SK-N-SH (cell line): ENCODE measurements around the gene NPTX1.

ENCODE experiments used
- EZH2phosphoT487 ChIP-seq: fragments of 200-600 bp; sonication (generic); IDR thresholded peaks from 2 replicates; pipeline ENCODE4 v1.6.1; 2017; ENCODE audit warnings: low read depth, mixed run types, mild to moderate bottlenecking, antibody characterized with exemption, moderate library complexity, borderline replicate concordance
- GABPA ChIP-seq: IDR thresholded peaks from 2 replicates; pipeline ENCODE4 v1.4.0; 2012; ENCODE audit warnings: low read depth, mild to moderate bottlenecking
- MAX ChIP-seq: IDR thresholded peaks from 2 replicates; pipeline ENCODE4 v1.4.0; 2012; ENCODE audit warnings: low read depth
- RAD21 ChIP-seq: IDR thresholded peaks from 2 replicates; pipeline ENCODE4 v1.6.1; 2012; ENCODE audit warnings: mild to moderate bottlenecking, low read length
- SIN3A ChIP-seq: IDR thresholded peaks from 2 replicates; pipeline ENCODE4 v1.6.1; 2012; ENCODE audit warnings: low read depth, mild to moderate bottlenecking, low read length, moderate library complexity, borderline replicate concordance
- TF ChIP-seq, protein P1 (sequence below): fragments of 200-600 bp; sonication (generic); IDR thresholded peaks from 2 replicates; pipeline ENCODE4 v1.6.1; 2017; ENCODE audit warnings: antibody characterized with exemption, mild to moderate bottlenecking, moderate library complexity

DNA sequence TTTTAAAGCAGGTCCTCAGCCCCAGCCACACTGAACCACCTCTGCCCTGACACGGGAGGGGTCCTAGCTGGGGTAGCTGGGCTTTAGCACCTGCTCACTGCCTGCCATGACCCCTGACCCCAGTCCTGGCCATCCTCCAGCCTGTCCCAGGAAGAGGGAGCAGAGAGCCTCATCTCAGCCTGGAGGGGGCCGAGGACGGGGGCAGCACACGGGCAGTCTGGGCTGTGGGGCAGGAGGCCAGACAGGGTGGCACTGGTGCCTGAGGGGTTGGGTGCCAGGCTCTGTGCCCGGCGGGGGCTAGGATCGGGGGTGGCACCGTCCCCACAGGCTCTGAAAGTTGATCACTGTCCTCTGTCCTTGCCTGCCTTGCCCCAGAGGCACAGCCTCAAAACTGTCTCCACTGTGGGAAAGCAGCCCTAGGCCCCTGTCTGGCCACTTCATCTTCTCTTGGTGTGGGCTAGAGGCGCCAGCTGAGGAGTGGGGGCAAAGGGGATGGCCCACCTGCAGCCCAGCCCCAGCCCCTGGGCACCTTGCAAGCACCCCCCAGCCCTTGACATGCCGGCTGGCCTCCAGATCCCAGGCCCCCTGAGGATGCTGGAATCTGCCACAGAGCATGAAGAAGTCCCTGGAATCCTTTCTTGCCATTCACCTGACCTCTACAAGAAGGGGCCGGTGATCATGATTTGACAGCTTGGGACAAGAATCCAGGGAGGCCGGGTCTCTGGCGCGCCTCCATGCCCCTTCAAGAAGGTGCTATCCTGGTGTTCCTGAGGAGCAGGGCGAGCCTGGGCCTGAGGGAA, 45.8 kb downstream of the NPTX1 start:
- TF ChIP-seq, protein P1, sequence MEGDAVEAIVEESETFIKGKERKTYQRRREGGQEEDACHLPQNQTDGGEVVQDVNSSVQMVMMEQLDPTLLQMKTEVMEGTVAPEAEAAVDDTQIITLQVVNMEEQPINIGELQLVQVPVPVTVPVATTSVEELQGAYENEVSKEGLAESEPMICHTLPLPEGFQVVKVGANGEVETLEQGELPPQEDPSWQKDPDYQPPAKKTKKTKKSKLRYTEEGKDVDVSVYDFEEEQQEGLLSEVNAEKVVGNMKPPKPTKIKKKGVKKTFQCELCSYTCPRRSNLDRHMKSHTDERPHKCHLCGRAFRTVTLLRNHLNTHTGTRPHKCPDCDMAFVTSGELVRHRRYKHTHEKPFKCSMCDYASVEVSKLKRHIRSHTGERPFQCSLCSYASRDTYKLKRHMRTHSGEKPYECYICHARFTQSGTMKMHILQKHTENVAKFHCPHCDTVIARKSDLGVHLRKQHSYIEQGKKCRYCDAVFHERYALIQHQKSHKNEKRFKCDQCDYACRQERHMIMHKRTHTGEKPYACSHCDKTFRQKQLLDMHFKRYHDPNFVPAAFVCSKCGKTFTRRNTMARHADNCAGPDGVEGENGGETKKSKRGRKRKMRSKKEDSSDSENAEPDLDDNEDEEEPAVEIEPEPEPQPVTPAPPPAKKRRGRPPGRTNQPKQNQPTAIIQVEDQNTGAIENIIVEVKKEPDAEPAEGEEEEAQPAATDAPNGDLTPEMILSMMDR, result no peak
- TF ChIP-seq EZH2phosphoT487 (no peak), RAD21 (no peak), SIN3A (no peak), GABPA (no peak), MAX (no peak)
